ES-I3 (cell line): ENCODE results near the gene DRC1.

Source experiments
- H3K36me3 ChIP-seq: 2 replicates; pipeline ENCODE4 v1.6.1; 2013; ENCODE audit warnings: mild to moderate bottlenecking, low read length, control low read depth, moderate library complexity; ENCODE audit not compliant: insufficient read depth
- H3K4me1 ChIP-seq: 2 replicates; pipeline ENCODE4 v1.6.1; 2013; ENCODE audit warnings: mild to moderate bottlenecking, control low read depth, low read length; ENCODE audit not compliant: insufficient read depth
- H3K9ac ChIP-seq: 2 replicates; pipeline ENCODE4 v1.6.1; 2013; ENCODE audit warnings: low read depth, mild to moderate bottlenecking, low read length, moderate library complexity
- H3K9me3 ChIP-seq: 2 replicates; pipeline ENCODE4 v1.6.1; 2013; ENCODE audit warnings: mild to moderate bottlenecking, low read length, moderate library complexity; ENCODE audit not compliant: control insufficient read depth, insufficient read depth

Gene DRC1

DNA sequence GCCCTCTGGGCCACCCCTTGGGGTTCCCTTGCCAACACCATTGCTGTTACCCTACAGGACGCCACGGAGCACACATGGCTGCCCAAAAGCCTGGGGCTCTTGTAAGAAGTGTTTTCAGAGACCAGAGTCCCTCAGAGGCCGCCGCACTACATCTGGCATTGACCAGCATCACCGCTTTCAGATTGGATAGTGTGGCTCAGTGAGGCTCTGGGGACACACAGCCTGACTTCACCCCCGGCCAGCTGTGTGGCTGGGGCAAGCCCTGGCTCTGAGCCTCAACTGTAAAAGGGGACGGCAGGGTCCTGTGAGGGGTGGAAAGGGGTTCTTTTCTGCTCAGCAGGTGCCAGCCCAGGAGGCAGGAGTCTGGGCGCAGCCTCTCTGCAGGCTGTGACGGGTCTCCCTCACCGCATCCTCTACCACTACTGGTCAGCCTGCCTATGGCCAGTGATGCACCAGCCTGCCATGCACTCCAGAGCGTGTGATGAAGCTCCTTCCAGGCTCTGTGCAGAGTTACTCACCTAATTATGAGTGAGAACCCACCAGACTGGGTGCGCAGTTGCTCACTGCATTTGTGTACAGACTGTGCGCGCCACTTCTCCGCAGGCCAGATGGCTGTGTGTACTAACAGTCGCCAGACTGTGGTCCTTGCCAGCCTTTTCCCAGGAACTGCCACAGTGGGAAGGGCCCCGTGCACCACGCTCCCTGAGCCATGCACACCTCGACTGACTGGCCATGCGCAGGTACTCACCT lies 86.9 kb downstream of the DRC1 start:
- H3K4me1 ChIP-seq, result no peaks in the 10 kb centered on the region; the same call in 1 of the 2 replicates

DNA sequence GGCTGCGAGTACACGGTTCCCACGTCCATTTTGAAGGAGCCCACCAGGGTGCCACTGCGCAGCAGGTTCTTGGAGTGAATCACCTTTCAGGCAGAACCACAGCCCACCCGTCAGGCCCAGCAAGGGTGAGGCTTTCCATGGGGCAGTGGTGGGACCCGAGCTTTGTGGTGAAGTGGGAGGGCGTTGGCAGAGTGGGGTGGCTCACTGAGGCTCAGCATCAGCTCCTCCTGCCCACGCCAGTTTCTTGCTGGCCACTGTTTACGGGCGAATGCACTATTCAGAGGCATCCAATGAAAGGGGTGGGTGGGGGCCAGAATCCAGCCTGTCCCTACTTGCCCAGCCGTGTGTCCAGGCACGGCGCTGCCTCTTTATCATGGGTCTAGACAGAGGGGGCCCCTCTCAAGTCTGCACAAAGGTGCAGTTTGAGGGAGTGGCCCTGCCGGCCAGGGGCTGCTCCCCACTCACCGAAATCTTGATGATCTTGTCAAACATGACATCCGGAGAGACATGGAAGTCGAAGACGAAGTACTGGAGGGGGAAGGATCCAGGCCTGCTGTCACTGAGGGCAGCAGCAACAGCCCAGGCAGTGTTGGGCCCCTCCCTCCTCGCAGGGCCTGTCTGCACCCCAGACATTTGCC lies 87.6 kb downstream of the DRC1 start:
- H3K9ac ChIP-seq, result no peak overlapping the region

More for the DNA sequence above, 86.9 kb downstream of the DRC1 start:
- Histone ChIP-seq H3K9me3 (no peaks in the 10 kb centered on the region), H3K36me3 (no peaks in the 10 kb centered on the region), H3K9ac (no peak overlapping the region)

DNA sequence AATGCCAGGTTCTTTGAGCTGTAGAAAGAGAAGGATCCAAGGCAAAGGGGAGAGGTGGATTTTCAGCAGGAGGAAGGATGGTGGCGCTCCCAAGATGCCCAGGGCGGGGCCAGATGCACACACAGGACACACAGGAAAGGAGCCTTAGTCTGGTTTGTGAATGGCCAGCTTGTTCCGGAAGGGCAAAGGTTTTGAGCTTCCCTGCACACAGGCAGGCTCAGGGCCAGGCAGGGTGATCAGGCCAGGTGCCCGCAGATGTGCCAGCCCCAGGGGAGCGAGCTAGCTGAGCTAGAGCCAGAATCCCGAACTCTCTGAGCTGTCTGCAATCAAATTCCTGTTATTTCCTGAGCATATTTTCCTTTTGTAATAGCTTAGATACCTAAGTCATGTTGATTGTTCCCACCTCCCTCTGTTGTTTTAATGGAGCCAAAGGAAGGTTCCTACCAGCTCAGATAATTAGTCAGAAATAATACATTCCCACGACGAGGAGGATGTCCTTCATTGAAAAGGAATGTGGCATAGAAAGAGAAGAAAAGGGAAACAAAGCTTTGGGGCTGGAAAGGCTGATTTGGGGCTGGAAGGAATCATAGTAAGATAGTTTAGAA lies 89.9 kb downstream of the DRC1 start:
- H3K4me1 ChIP-seq, result peaks cover 7% of the 10 kb centered on the region
- no peaks in the 10 kb centered on the region for H3K9me3 ChIP-seq
- H3K9ac ChIP-seq, result no peak overlapping the region

More for the DNA sequence above, 87.6 kb downstream of the DRC1 start:
- Histone ChIP-seq H3K9me3 (no peaks in the 10 kb centered on the region), H3K4me1 (no peaks in the 10 kb centered on the region; the same call in 1 of the 2 replicates), H3K36me3 (no peaks in the 10 kb centered on the region)

DNA sequence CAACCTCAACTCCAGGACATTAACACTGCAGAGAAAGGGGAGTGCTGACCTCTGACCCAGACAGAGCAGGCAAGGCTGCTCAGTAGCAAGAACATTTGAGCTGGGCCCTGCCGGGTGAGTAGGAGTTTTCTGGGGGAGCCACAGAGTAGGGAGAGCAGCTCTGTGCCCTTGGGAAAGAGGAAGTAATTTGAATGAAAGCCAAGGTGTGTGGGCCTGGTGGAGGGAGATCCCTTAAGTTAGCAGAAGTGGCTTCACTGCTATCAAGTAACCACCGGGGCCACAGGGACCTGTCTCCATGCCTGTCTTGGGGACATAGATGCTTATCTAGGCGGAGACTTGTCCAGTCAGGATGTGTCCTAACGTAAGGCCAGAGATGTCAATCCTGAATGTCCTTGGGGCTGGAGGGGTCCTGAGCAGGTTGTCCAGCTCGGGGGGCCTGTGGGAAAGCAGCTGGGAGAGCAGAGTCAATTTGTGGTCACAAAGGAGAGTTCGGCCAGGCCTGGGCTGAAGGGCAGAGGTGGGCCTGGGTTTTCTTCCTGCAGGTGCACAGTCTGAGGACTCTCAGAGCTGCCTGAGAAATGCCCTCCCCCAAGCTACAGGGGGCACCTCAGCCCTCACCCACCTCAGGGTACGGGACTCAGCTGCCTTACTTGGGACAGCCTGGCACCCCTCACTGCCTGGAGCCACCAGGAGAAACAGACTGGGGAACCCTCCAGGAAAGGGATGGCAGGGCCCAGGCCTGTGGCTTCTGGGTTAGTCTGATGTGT lies 91.2 kb downstream of the DRC1 start:
- Histone ChIP-seq H3K36me3 (no peaks in the 10 kb centered on the region), H3K9me3 (no peaks in the 10 kb centered on the region), H3K9ac (no peak overlapping the region), H3K4me1 (peaks cover 16% of the 10 kb centered on the region)

More for the DNA sequence above, 89.9 kb downstream of the DRC1 start:
- no peaks in the 10 kb centered on the region for H3K36me3 ChIP-seq

DNA sequence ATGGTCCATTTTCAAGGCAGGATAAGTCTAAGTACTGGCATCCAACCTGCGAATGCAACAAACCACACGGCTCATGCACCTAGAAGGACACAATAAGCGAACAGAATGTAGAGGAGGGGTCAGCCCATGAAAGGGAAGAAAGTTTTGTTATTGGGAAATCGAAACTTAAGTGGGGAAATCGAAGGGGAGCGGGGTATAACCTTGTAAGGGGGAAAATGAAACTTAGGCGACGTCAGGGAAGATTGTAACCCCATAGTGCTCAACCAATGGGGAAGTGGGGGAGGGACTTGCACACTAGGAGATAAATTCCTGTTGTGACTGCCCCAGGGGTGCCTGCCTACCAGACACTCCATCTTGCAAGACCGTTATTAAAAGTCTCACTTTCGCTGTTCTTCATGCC lies 91.8 kb downstream of the DRC1 start:
- Histone ChIP-seq H3K9ac (no peak overlapping the region), H3K9me3 (no peaks in the 10 kb centered on the region), H3K4me1 (peaks cover 23% of the 10 kb centered on the region), H3K36me3 (no peaks in the 10 kb centered on the region)

DNA sequence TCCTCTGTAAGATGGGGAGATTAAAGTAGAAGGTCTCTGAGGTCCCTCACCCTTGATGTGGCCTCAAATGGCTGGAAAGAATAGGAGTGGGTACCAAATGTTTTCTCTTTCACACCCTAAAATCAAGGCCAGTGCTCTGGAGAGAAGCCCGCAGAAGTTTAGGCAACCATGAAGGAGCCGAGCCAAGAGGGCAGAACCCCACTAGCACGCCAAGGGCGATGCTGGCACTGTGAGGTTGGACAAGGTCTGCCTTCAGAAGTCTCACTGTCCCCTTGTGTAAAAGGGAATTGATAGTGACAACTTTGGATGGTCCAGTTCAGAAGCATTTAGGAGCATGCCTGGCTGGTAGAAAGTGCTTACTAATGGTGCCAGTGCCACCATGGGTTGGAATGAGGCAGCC lies 92.5 kb downstream of the DRC1 start:
- Histone ChIP-seq H3K9me3 (no peaks in the 10 kb centered on the region), H3K36me3 (no peaks in the 10 kb centered on the region), H3K4me1 (peaks cover 23% of the 10 kb centered on the region), H3K9ac (no peak overlapping the region)

DNA sequence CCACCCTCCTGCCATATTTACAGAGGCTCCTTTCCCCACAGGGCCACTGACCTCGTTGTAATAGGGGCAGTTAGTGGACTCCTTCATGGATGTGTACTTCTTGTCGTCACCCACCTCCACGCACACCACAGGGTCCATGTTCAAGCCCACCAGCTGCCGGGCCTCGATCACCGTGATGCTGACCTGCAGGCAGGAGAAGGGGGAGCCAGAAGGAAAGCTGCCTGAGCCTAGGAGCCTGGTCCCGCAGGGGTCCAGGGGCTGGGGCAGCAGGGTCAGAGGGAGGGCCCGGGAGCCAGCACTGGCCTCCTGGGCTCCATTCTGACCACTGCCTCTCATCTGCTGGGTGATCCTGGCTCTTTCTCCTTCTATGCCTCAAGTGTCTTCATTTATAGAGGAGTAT lies 93.2 kb downstream of the DRC1 start:
- H3K9me3 ChIP-seq, result no peaks in the 10 kb centered on the region
- peaks cover 23% of the 10 kb centered on the region for H3K4me1 ChIP-seq
- no peaks in the 10 kb centered on the region for H3K36me3 ChIP-seq
- no peak overlapping the region for H3K9ac ChIP-seq

DNA sequence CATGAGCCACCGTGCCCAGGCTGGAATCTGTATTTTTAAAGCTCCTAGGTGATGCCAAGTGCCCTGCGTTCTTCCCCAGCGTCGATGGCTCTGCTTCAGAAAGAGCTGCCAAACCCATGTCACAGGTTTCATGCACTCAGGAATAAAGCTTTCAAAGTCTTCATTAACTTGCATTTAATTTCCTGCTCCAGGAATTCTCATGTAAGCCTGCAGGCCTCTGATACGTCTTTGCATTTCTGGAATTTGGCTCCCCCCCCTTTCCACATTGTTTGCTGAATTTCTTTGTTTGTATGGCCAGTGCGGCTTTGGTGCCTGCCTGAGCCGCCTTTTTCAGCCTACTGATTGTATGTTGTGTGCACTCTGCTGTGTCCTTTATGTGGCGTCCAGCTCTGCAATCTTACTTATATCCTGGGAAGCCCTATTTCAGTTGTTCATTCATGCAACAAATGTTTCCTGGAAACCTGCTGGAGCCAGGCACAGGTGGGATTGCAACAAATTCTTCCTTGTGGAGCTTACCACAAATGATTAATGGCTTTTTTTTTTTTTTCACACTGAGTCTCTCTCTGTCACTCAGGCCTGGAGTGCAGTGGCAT lies 94.1 kb downstream of the DRC1 start:
- Histone ChIP-seq H3K4me1 (peaks cover 23% of the 10 kb centered on the region), H3K9me3 (no peaks in the 10 kb centered on the region), H3K9ac (no peak overlapping the region), H3K36me3 (no peaks in the 10 kb centered on the region)

DNA sequence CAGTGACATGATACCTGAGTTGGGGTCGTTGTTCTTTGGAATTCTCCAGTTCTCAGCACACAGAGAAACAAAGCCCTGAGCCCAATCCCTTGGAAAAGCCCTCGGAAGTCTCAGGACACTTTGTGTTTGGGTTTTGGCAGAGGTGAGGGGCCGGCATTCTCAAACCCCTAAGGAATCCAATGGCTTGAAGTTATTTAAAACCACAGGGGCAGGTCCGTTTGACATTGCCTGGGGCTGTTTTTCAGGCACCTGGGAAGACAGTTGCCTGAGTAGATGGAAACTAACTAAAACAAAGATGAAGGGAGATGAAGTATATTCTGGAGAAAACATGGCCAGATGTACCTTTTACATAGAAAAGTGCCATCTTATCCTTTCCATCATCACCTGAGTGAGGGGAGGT lies 98.7 kb downstream of the DRC1 start:
- Histone ChIP-seq H3K9me3 (no peaks in the 10 kb centered on the region; the same call in 1 of the 2 replicates), H3K4me1 (peaks cover 31% of the 10 kb centered on the region), H3K9ac (no peak overlapping the region), H3K36me3 (no peaks in the 10 kb centered on the region)

DNA sequence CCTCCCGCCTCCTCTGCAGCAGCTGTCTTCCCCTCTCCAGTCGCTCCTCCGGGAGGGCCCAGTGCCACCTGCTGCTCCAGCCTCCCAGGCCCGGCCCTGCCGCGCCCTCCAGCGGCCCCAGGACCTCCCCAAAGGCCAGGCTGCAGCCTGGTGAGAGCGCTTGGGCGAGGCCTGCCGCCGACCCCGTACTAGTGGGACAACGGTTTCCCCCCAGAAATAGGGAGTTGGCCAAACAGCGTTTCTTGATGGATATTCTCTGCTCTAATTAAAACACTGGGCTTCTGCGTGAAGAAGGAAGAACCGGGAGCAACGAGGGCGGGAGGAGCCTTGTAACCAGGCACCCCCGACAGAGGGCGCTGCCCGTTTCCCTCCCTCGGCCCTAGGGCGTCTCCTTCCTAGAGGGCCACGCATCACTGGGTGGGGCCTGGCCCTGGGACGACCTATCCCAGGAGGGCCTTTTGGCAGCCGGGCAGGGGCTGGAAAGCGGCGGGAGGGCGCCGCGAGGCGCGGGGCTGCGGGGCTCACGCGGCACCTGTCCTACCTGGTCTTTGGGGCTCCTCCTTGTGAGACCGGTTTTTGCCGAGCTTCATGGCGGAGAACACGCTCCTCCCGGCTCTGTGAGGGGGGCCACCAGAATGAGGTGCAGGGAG lies 101.6 kb downstream of the DRC1 start:
- Histone ChIP-seq H3K4me1 (peaks cover 15% of the 10 kb centered on the region; the same call in 1 of the 2 replicates), H3K36me3 (no peaks in the 10 kb centered on the region), H3K9me3 (no peaks in the 10 kb centered on the region; the same call in 1 of the 2 replicates), H3K9ac (peak overlapping the region; percentile 76)

DNA sequence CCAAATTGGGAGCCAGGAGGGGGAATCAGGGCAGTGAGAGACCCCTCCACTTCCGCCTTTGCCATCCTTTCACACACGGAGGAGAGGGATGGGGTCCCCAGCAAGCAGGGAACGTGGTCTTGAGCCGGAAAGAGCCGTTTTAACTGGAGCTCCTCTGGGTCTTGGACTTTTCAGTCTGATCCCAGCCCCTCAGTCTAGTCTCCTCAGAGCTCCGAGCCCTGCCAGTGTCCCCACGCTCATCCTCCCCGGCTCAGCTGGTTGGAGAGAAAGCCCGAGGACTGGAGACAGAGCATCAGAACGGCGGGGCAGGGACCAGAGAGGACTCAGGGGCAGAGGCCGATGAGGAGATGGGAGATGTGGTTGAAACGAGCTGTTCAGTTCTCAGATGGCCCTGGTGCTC lies 102.3 kb downstream of the DRC1 start:
- Histone ChIP-seq H3K9ac (peak overlapping the region; percentile 76), H3K4me1 (peaks cover 13% of the 10 kb centered on the region; the same call in 1 of the 2 replicates), H3K9me3 (no peaks in the 10 kb centered on the region; the same call in 1 of the 2 replicates), H3K36me3 (no peaks in the 10 kb centered on the region)

DNA sequence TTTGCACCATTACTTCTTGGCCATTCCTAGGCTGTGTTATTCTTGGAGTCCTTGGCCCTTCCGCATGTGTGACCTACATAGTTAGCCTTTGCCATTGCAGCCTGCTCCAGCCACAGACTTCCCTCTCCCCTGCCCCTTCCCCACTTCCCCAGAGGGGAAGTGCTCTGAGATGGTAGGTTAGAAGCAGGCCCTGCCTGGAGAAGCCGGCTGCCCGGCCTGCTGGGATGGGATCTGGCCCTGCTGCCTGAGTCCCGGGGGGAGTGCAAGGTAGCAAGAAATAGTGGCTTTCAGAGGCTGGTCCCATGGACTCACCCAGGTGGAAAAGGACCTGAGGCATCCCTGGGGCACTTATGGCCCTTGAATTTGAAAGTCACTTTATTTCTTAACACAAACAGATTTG lies 104.6 kb downstream of the DRC1 start:
- H3K36me3 ChIP-seq, result no peaks in the 10 kb centered on the region
- no peak overlapping the region for H3K9ac ChIP-seq
- no peaks in the 10 kb centered on the region; the same call in 1 of the 2 replicates for H3K9me3 ChIP-seq
- H3K4me1 ChIP-seq, result peaks cover 13% of the 10 kb centered on the region; the same call in 1 of the 2 replicates
